HG03159 (cell line): ENCODE measurements around the gene MRGPRX1.
"Not testable (repeated sequence)": the region's sequence is repeated elsewhere in the genome, so short reads cannot be mapped to it uniquely, and the experiment has no call there.

ENCODE experiments used
- ATAC-seq: cut with Tn5 transposase; IDR thresholded peaks from one replicate; pipeline ENCODE4 v1.9.1; 2021; ENCODE audit warnings: mild to moderate bottlenecking, moderate library complexity; ENCODE audit not compliant: unreplicated experiment

MRGPRX1 gene

DNA sequence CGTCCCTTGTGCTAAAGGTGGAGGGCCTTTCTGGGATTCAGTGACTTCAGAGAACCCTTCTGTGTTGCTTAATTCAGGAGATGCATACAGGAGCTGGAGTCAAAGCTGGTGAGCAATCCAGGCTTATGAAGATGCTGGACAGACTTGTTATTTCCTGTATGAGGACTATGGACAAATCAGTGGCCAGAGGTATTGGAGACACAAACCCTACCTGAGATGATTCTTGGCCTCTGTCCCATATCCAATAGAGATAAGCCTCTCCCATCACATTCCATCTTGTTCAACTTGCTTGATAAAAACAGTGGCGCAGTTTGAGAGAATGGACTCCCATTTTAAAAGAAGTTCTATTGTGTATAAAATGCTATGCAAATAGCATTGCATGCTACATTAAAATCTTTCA is at the start of gene MRGPRX1:
TSS of gene MRGPRX1 (minus strand) at position 101 of the 400 bp plus-strand sequence. CDS start 4,630 bp downstream, outside the sequence.
- no peak for ATAC-seq

DNA sequence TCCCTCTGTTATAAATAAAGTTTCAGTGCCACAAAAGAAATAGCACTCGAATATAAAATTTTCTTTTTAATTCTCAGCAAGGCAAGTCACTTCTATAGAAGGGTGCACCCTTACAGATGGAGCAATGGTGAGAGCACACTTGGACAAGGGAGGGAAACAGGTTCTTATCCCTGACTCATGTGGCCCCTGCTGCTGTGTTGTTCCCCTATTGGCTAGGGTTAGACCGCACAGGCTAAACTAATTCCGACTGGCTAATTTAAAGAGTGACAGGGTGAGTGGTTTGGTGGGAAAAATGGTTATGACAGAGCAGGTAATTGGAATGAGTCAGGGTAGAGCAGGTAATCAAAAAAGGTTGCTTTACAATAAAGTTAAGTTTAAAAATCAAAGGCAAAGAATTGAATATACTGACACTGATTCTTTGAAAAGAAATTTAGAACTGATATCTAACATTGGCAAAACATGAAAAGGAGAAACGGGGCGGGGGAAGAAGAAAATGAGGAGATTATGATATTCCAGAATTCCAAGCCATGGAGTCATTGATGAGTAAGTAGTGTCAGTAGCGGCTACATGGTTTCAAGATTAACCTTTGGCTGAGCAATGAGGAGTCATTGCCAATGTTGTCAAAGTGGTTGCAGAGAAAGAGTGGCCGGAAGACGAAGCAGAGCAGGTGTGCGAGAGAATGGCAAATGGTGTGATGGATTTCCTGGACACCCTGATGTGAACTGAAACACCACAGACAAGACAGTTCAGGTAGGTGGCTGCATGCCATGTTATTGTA is 48.4 kb upstream of the MRGPRX1 start:
- ATAC-seq, result no peak

- no peak for ATAC-seq
These were observed 47.5 kb upstream of the MRGPRX1 start for GRCh38 chr11:18986744-18987143.

GRCh38 chr11:18981897-18982296 is 42.7 kb upstream of the MRGPRX1 start:
- ATAC-seq, result no peak

- ATAC-seq, result no peak
These were observed 35.0 kb upstream of the MRGPRX1 start for GRCh38 chr11:18974192-18974591.

- no peak for ATAC-seq
These were observed 33.1 kb upstream of the MRGPRX1 start for GRCh38 chr11:18972336-18972735.

- ATAC-seq, result no peak
These were observed 30.5 kb upstream of the MRGPRX1 start for GRCh38 chr11:18969720-18970119.

- ATAC-seq, result no peak
These were observed 19.2 kb upstream of the MRGPRX1 start for GRCh38 chr11:18958221-18958910.

DNA sequence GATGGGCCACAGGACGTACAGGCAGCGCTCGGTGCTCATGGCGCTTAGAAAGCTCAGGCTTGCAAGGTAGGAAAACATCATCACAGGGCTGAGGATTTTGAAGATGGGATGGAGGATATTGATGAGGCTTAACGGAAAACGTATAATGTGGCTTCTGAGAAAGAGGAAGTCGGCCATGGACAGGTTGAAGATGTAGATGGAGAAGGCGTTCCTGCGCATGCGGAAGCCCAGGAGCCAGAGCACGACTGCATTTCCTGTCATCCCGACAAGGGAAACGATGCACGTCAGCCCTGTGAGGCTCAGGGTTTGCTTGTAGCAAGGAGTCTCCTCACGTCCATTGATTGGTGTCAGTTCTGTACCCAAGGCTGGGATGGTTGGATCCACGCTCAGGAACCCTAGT is 17.4 kb upstream of the MRGPRX1 start:
- ATAC-seq, result no peak

DNA sequence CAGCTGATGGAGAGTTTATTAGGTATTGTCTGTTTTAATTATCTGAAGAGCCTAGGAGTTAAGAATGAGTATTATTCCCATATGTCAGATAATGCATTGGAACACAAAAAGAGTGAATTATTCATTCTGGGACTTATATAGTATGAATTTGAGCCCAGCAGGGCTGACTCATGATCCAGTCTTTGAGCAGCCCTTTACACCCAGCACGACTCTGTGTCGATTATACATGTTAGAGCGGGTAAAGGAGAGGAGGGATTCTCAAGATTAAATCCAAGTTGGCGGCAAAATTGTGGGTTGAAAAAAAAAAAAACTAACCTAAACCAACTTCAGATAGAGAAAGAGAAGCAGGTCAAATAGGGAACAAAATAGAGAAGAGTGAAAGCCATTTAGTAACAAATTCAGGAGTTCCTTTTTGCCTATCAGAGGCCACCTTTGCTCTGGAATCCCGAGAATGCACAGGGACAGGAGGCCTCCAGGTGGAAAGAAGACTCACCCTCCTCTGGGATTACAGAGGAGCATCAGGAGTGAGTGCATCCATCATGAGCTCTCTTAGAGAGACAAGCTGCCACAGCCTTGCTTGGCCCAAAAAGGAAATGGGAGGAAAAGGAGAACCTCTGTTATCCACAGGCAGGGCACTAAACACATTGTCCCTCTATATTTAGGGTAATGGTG is 3.1 kb downstream of the MRGPRX1 start:
- no peak for ATAC-seq

- no peak for ATAC-seq
These were observed 4.9 kb downstream of the MRGPRX1 start for GRCh38 chr11:18934195-18934814.

DNA sequence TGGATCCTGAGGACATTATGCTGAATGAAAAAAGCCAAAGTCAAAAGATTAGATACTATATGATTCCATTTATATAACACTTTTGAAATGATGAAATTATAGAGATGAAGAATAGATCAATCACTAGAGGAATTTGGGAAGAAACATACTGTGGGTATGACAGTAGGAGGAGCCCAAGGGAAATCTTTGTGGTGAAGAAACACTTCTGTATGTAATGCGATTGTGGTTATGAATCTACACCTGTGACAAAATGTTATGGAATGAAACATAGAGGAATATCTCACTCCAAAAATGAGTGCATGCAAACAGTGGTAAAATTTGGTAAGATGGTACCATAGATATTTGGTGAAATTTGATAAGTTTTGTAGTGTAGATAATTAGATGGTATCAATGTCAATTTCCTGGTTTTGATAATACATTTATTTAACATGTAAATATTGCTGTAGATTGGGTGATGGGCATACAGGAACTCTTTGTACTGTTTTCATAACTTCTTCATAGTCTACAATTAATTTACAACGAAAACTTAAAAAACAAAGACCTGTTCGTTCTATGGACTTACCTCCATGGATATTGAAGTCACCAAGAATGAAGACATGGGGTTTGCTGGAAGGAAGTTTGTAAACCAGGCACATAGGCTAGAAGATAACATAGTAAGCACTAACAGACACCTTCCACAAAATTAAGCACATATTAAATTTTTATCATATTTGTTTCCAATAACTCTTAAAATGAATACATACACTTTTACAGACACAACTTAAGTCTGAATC is 11.5 kb downstream of the MRGPRX1 start:
- ATAC-seq, result no peak

DNA sequence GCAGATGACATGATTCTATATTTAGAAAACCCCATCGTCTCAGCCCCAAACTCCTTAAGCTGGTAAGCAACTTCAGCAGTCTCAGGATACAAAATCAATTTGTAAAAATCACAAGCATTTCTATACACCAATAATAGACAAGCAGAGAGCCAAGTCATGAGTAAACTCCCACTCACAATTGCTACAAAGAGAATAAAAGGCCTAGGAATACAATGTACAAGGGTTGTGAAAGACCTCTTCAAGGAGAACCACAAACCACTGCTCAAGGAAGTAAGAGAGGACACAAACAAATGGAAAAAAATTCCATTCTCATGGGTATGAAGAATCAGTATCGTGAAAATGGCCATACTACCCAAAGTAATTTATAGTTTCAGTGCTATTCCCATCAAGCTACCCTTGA is 13.8 kb downstream of the MRGPRX1 start:
- not testable (repeated sequence) for ATAC-seq

GRCh38 chr11:18912883-18913282 is 26.3 kb downstream of the MRGPRX1 start:
- no peak for ATAC-seq

GRCh38 chr11:18907391-18907790 is 31.8 kb downstream of the MRGPRX1 start:
- ATAC-seq, result no peak

DNA sequence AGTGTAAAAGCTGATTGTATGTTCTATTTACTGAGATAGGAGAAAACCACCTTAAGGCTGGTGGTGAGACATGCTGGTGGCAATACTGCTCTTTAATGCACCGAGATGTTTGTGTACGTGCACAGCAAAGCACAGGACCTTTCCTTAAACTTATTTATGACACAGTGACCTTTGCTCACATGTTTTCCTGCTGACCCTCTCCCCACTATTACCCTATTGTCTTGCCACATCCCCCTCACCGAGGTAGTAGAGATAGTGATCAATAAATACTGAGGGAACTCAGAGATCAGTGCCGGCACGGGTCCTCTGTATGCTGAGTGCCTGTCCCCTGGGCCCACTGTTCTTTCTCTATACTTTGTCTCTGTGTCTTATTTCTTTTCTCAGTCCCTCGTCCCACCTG is 38.6 kb downstream of the MRGPRX1 start:
- ATAC-seq, result not testable (repeated sequence)

- not testable (repeated sequence) for ATAC-seq
These were observed 39.0 kb downstream of the MRGPRX1 start for GRCh38 chr11:18900151-18900611.

- not testable (repeated sequence) for ATAC-seq
These were observed 47.5 kb downstream of the MRGPRX1 start for GRCh38 chr11:18891712-18892111.

DNA sequence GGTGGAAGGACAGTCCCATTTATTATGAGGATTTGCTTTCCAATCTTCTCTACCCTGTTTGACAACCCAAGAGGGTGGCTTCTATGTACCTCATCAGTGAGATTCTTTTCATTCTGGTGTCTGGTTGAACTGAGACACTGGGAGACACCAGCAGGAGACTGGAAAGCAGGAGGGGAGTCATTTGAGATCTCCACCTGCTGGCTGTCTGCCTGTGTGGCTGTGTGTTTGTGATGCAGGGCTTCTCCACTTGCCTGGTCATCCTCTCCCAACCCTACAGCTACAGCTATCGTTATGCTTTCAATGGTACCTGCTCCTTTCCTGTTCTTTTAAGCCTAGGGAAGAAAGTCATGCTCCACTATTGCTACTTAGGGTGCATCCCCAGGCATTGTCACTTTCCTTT is 48.6 kb downstream of the MRGPRX1 start:
- ATAC-seq, result no peak
